IPS-NIHi11 (cell line): Measurements from ENCODE around the gene EDIL3.

Source experiments
- DNase-seq: peaks from one replicate; pipeline ENCODE4 v3.0.0; 2012; ENCODE audit warnings: mixed read lengths, low spot score

EDIL3 gene

DNA sequence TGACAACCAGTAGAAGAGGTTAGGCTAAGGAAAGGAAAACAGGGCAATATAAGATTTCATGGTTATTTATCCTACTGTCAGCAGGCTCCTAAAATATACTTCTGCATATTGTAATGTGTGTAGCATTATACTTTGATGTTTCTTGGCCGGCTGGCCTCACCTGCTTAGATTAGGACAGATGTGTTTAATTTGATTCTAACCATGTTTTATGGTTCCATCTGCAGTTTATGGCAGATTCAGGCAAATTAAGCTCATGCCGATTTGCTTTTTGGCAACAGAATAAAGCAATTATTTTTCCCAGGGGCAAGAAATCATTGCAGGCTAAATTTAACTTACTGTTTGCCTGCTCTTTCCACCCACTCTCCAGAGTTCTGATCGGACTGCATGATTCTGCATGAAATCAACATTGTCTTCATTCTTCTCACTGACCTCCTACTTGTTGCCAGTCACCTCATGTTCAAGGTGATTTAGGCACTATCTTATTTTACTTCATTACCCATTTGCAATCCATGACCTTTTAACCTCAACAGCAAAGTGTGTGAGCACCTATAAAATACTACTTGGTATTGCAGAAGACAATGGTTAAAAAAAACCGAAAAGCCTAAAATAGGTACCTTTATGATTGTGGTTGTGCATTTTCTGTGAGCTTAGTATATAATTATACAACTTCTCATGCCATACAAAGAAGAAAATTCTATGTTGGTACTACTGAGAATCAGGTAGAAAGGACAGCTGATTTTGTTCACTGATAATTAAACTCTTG is 125.2 kb downstream of the EDIL3 start:
- DNase-seq: no peak

DNA sequence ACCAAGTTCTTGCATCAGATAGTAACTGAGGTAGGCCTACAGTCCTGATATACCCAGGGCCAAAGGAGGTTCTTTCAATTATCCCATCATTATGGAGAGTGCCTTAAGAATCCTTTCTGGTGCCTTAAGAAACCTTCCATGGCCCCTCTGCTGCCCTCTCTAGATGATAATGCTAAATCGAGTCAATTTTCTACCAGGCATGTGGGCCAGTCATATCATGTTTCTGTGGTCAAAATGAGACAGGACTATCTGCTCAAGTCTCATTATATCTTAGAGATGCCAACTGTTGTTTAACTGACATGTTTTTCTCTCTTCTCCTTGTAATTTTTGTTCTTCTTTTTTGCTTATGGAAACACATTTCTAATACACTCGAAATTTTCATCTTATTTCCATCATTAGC is 127.6 kb downstream of the EDIL3 start:
- no peak for DNase-seq

DNA sequence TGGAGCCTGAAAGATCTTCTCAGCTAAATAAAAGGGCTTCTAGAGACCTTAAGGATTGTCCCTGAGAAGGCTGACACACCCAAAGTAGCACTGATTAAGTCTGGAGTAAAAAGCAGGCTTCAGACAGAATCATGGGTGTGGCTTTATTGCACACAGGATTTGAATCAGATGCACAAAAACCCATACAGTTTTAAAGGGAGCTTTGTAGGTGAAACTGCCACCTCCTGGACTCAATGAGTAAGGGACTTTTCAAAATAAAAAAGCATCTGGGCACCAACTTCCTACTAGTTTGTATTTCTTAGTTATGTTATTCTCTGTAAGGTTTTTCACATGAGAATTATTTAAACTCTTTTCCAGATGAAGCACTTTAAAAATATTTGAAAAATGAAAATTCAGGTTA is 129.4 kb downstream of the EDIL3 start:
- no peak for DNase-seq

DNA sequence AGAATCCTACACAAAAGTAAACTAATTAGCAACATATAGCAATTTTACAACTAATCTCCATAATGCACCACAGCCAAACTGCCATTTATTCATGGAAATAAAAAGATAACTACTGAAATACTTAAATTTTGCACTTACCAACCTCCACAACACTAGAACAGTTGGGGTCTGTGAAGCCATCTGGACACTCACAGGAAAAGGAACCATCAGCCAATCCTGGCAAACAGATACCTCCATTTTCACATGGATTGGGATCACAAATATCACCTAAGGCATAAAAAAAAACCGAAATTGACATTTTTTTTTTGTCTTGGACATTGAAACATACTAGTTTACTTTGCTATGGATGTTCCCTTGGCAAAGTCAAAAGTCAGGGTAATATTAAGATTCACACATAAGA is 130.7 kb downstream of the EDIL3 start:
- DNase-seq: no peak

DNA sequence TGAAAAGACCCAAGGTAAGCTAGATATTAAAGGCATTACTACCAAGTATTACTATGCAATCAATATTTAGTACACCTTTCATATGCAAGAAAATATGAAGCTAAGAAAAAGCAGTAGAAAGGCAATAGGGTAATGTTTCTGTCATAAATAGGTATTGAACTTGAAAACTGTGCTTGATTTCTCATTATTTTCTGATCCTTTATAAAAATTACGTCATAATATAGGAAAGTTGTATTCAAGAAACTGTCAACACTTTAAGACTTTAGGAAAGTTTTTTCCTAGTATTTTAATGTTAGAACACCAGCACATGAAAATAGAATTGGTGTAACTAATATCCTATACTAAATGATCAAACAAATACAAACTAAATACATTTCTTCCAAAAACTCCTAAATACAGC is 133.2 kb downstream of the EDIL3 start:
- no peak for DNase-seq

DNA sequence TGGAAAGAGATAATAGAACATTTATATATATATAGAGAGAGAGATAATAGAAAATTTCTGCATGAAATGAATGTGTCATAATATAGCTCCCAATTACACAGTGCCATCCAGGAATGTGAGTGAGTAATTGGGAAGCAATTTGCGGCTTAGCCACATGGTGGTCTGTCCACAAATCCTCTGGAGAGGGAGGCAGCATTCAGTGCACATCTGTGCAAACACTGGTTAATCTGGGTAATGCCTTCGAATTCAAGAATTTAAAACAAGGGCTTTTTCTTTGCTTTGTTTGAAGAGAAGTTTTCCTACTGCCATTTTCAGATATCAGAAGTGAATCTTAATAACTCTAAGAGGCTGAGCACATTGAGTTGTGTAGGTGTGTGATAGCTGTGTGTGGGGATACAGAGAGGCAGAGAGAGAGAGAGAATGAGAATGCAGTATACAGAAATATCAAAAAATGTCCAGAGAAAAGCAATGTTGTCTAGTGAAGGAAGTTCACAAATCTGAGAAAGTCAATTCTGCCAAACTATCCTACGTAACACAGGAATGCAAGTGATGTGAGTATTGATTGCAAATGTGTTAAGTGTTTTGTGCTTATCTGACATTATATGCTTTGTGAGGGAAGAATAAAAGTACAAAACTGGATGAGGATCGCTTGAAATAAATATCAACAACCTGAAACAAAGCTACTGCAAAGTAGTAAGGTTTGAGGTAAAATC is 134.6 kb downstream of the EDIL3 start:
- no peak for DNase-seq

DNA sequence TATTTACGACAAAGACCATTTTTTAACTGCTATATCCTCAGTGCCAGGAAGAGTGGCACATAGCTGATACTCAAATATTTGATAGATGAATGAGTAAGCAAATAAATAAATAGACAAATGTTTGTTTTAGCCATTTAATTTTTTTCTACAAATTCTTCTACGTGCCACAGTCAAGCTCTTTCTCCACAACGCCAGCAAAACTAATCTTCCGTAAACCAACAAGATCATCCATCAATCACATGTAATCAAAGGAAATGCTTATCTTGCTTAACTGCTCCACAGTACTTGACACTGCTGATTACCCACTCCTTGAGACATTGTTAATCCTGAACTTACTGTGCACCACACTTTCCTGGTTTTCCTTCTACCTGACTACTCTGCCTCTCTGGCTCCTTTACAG is 136.7 kb downstream of the EDIL3 start:
- DNase-seq: no peak

DNA sequence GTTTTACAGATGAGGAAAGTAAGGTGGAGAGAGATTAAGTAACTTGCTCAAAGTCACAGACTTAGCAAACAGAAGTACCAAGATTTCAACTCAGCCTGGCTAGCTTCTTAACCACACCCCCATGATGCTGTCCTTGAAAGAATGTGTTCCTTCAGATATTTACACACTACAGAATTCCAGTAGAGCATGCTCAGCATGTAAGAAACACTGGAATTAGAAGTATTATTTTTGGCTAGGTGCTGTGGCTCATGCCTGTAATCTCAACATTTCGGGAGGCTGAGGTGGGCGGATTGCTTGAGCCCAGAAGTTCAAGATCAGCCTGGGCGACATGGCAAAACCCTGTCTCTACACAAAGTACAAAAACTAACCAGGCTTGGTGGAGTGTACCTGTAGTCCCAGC is 142.4 kb downstream of the EDIL3 start:
- DNase-seq: no peak

DNA sequence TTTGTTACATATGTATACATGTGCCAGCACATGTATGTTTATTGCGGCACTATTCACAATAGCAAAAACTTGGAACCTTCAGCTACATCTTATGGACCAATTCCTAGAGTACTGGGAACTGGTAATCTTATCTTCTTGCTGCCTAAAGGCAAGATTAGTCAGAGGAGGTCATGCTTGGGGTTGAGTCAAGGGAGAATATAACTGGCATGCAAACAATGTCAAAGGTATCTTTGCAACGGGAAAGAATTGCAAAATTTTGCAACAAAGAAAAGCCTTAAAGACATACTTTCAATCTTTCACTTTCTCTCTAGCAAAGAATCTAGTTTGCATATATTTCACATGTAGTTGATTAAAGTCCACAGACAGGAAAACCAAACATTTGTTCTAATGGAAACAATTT is 145.2 kb downstream of the EDIL3 start:
- no peak for DNase-seq

DNA sequence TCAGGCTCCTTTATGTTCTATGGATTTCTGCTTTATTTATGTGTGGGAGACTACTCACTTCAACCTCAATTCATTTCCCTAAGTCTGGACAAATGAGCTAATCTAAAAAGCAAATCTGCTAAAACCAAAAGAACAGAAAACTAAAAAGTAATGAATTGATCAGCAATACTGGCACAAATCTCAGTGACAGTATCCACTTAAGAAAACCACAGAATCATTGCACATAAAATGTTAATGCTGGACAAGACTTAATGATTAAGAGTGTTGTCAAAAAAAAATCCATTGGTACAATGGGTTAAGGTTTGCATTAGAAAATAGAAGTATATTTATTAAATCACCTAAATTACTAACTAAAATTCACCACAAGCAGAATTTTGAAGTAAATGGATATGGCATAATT is 147.6 kb downstream of the EDIL3 start:
- DNase-seq: no peak

DNA sequence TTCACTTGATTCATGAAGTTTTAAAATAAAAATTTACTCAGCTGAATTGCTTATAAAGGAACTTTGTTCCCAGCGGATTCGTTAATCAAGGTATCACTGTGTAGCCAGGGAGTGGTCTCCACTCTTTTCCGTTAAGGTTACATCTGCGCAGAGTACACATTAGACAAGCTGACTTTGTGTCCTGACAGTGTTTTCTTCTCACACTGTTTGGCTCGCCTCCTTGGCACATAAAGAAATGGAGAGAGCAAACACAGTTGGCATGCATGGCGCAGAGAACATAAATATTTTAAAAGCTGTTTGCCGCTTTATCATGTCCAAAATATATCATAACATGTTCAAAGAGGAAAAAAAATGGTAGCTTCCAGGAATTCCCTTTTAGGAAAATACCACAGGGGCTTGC is 153.2 kb downstream of the EDIL3 start:
- DNase-seq: no peak

DNA sequence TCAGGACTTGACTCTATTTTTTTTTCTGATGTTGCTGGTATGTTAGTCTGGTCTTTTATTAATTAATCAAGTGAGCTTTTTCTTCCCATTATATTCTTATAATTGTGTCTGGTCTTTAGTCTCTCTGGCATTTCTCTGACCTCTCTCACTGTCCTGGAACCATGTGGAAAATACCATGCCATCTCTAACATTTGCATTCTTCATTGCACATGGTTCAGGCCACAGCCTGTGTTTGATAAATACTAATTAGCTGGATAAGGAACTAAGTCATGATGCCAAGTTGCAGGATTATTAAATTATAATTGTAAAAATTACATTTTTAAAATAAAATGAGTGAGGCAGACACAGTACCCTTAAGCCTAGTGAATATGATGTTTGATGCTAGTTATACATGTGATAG is 155.6 kb downstream of the EDIL3 start:
- DNase-seq: no peak

DNA sequence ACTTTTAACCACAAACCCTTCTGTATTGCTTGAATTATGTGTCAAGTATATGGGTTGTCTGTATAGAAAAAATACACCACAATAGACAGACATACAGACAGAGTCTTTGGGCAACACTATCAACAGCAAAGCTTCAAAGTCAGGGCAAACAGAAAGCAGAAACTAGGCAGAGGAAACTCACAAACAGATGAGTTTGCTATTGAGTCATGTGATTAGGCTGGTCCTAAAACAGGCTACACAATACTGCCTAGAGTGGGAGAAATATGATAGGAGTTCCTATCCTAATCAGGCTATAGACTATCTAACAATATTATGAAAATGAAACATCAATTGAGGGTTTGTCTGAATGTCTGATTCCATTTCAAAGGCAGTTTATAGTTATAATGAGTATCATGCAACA is 156.4 kb downstream of the EDIL3 start:
- no peak for DNase-seq

DNA sequence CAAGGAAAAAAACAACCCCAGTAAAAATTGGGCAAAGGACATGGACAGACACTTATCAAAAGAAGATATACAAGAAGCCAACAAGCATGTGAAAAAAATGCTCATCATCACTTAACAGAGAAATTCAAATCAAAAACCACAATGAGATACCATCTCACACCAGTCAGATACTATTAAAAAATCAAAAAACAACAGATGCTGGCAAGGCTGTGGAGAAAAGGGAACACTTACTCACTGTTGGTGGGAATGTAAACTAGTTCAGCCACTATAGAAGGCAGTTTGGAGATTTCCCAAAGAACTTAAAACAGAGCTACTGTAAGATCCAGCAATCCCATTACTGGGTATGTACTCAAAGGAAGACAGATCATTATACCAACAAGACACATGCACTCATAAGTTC is 157.4 kb downstream of the EDIL3 start:
- no peak for DNase-seq

DNA sequence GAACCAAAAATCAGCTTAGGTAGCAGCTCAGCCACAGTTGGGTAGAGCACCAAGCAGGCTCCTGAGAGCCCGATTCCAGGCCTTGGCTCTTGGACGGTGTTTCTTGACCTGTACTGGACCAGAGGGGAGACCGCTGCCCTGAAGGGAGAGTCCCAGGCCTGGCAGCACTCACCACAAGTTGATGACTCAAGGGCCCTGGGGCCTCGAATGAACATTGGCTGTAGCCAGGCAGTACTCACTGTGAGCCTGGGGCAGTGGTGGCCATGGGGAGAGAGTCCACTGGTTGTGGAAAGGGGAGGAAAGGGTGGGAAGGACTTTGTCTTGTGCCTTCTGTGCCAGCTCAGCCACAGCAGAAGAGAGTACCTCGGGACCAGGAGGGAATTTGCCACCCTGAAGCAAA is 166.1 kb downstream of the EDIL3 start:
- DNase-seq: no peak

DNA sequence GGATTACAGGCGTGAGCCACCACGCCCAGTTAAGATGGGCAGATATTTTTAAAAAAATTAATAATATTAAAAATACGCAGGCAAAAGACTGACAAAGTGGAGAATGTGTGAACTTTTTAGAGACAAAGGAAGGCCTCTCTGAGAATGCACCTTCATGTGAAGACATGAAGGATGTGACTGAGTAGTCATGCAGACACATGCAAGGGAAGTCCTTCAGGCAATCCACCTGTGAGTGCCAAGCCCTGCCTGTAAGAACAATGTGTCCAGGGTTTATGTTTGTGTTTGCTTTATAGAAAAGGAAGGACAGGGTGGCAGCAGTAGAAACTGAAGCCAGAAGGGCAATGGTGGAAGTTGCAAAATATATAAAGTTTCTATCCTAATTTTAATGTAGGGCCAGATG is 169.2 kb downstream of the EDIL3 start:
- DNase-seq: no peak

DNA sequence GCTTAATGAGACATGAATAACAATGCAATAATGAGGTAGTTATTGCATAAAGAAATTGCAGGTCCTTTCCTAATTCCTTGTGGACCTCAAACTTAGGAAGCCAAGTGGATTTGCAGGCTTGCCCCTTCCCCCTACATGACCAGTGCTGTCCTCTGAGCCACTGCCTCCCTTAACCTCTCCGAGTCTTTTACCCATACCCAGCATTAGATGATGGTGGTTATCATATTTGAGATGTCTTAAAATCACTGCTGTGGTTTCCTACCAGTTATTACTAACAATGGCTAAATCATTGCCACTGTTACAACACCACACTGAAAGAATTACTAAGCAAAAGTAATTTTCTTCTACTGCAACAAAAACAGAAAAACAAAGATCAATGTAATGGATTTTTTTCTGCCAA is 170.8 kb downstream of the EDIL3 start:
- DNase-seq: no peak

DNA sequence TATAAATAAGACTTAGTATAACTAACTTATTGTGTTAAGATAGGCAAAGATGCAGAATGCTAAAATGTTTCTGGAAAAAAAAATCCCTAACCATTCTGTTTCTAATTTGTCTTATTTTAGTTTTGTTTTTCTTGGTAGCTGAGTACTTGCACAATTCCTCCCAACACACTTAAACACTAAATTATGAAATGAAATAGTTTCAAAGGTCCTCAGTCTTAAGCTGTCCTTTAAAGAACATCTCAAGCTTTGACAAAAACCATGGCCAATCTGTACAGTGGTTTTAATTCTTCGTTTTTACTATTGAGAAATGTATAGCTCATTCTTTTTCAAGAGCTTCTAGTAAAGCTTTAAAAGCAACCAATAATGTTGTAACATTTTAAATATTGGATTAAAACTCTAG is 171.5 kb downstream of the EDIL3 start:
- DNase-seq: no peak

DNA sequence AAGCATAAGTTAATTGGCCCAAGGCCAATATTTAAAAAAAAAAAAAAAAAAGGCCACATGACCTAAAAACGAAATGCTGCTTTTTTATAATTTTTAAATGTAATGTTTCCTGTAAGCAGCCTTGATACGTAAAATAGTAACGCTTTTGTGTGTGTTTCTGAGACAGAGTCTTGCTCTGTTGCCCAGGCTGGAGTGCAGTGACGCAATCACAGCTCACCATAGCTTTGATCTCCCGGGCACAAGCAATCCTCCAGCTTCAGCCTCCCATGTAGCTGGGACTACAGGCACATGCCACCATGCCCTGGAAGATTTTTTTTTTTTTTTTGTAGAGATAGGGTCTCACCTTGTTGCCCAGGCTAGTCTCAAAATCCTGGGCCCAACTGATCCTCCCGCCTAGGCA is 179.9 kb downstream of the EDIL3 start:
- DNase-seq: no peak

DNA sequence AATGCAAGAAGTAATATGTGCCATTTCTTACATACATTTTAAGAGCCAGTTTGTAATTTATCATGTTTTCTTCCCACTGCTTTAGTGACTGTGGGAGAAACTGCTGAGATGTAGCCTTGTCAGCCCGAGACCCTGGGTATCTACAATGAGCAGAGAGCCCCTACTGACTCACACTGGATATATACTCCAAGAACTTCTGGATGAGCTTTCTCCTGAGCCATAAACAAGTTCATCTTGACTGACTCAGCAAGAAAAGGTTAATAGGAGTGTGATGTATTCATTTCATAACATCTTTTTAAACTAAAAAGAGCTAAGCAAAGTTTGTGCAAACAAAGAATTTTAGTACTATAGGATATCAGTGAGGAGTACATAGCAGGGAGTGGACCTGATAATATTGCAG is 182.5 kb downstream of the EDIL3 start:
- DNase-seq: no peak

DNA sequence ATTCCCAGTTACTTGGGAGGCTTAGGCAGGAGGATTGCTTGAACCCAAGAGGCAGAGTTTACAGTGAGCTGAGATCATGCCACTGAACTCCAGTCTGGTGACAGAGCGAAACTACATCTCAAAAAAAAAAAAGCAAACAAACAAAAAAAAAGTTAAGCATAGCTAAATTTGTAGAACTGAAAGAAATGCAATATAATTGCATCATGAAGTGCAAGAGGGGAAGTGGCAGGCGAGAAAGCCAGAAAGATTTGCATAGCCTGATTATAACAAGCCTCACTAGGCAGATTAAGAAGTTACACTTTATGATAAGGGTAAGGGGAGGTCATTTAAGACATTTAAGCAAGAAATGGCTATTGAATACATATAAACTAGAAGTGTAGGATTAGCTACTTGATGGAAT is 187.1 kb downstream of the EDIL3 start:
- DNase-seq: no peak

DNA sequence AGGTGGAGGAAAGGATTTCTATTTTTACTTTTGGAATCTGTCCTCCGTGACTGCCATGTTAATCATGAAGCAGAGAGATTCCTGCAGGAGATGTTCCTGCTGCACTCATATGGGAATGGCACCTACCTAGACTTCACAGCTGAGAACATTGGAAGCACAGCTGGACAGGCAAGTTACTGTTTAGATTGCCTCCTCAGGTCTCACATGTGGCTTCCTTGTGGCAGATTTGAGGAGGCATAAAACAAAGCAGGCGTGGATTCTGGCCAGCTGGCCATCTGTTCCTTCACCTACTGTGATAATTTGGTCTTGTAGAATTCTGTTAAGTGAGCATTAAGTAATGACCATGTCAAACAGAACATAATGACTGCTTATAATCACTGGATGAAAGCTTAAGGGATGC is 193.4 kb downstream of the EDIL3 start:
- no peak for DNase-seq

DNA sequence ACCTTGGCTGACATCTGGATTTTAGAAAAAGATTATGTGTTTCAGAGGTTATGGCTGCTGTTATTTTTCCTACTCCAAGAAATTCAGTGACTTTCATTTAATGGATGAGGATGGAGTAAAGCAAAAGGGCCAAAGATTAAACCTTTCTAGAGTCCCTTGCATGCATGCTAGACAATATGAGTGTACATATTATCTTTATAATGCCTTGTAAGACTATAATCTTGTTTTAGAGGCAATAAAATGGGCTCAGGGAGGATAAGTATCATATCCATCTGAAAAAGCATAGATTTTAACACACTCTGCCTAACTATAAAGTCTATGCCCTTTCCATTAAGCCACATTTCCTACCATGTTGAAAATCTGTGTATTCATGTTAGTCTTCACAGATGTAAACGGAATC is 199.8 kb downstream of the EDIL3 start:
- no peak for DNase-seq

DNA sequence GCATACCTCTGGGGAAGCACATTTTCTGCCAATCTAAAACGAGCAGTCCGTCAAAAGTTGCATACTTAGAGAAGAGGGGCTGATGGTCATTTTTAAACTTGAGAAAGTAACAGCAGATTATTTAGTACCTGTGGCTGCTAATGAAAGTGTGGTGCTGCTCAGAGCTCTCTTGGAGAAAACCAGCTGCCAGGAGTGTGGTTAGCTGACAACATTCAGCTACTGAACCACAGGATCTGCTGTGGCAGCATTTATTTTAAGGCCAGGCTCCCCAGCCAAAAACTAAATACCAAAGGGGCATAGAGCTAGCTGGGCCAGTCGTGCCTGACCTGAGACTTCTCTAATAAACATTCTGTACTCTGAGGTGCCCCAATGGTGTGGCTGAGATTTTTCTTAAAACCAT is 203.6 kb downstream of the EDIL3 start:
- no peak for DNase-seq
